SK-N-SH (cell line): ENCODE results near the gene ADIRF.
"Not testable (repeated sequence)": the region's sequence is repeated elsewhere in the genome, so short reads cannot be mapped to it uniquely, and the experiment has no call there.

Source experiments
- CTCF ChIP-seq: fragments of 200-600 bp; sonication (generic); IDR thresholded peaks from 2 replicates; pipeline ENCODE4 v1.6.1; 2017; ENCODE audit warnings: antibody characterized with exemption, mild to moderate bottlenecking, moderate library complexity
- GABPA ChIP-seq: IDR thresholded peaks from 2 replicates; pipeline ENCODE4 v1.4.0; 2012; ENCODE audit warnings: low read depth, mild to moderate bottlenecking
- MAX ChIP-seq: IDR thresholded peaks from 2 replicates; pipeline ENCODE4 v1.4.0; 2012; ENCODE audit warnings: low read depth
- MEF2A ChIP-seq: IDR thresholded peaks from 2 replicates; pipeline ENCODE4 v1.4.0; 2012; ENCODE audit warnings: low read depth, borderline replicate concordance
- POLR2AphosphoS5 ChIP-seq: IDR thresholded peaks from 2 replicates; pipeline ENCODE4 v1.6.1; 2012; ENCODE audit warnings: low read depth, low read length
- RAD21 ChIP-seq: IDR thresholded peaks from 2 replicates; pipeline ENCODE4 v1.6.1; 2012; ENCODE audit warnings: mild to moderate bottlenecking, low read length
- RCOR1 ChIP-seq: fragments of 150-350 bp; IDR thresholded peaks from 2 replicates; pipeline ENCODE4 v1.6.1; 2017; ENCODE audit warnings: antibody characterized with exemption, low read length
- TCF12 ChIP-seq: IDR thresholded peaks from 2 replicates; pipeline ENCODE4 v1.4.0; 2012
- TEAD4 ChIP-seq: IDR thresholded peaks from 2 replicates; pipeline ENCODE4 v1.4.0; 2012; ENCODE audit warnings: mild to moderate bottlenecking, borderline replicate concordance; ENCODE audit not compliant: insufficient read depth
- USF1 ChIP-seq: IDR thresholded peaks from 2 replicates; pipeline ENCODE4 v1.4.0; 2012; ENCODE audit warnings: low read depth, borderline replicate concordance

GRCh38 chr10:86952697-86953096, 15.6 kb upstream of the ADIRF start:
- TF ChIP-seq CTCF, RAD21, TEAD4, GABPA, MEF2A, POLR2AphosphoS5, MAX, RCOR1, USF1, TCF12: not testable (repeated sequence)
